Stimulated activated CD8-positive, alpha-beta memory T cell treated with anti-CD3 and anti-CD28 coated beads, Interleukin-4, amount 100 ng/mL, for 48 hours (primary cell): Measurements from ENCODE around the gene SQOR.
A peak's percentile ranks its signal among the peaks of the same experiment; 100 is the strongest.

Source experiments
- DNase-seq: peaks from one replicate; pipeline ENCODE4 v3.0.0-alpha.2; 2020

The SQOR gene

GRCh38 chr15:45714590-45715488, 80.0 kb downstream of the SQOR start:
- DNase-seq: peak; percentile 69

GRCh38 chr15:45715528-45715927, 80.7 kb downstream of the SQOR start:
- DNase-seq: no peak

GRCh38 chr15:45719490-45719889, 84.7 kb downstream of the SQOR start:
- DNase-seq: no peak

- no peak for DNase-seq
Measured at GRCh38 chr15:45720183-45720582, 85.4 kb downstream of the SQOR start.

GRCh38 chr15:45728641-45729040, 93.8 kb downstream of the SQOR start:
- DNase-seq: no peak

GRCh38 chr15:45729141-45729540, 94.3 kb downstream of the SQOR start:
- no peak for DNase-seq

GRCh38 chr15:45731343-45731742, 96.5 kb downstream of the SQOR start:
- no peak for DNase-seq

GRCh38 chr15:45732662-45733061, 97.8 kb downstream of the SQOR start:
- DNase-seq: no peak

- DNase-seq: no peak
Measured at GRCh38 chr15:45734260-45734711, 99.5 kb downstream of the SQOR start.
